HL-60/S4 (cell line): ENCODE data around the gene DHFR.

Source experiments
- in situ Hi-C: fragments of 300-500 bp; cut with MboI; formaldehyde crosslinking; loops from 2 replicates; pipeline ENCODE4 v1.14.3; 2022; ENCODE audit warnings: low sequenced_read_pairs

DHFR gene

DNA sequence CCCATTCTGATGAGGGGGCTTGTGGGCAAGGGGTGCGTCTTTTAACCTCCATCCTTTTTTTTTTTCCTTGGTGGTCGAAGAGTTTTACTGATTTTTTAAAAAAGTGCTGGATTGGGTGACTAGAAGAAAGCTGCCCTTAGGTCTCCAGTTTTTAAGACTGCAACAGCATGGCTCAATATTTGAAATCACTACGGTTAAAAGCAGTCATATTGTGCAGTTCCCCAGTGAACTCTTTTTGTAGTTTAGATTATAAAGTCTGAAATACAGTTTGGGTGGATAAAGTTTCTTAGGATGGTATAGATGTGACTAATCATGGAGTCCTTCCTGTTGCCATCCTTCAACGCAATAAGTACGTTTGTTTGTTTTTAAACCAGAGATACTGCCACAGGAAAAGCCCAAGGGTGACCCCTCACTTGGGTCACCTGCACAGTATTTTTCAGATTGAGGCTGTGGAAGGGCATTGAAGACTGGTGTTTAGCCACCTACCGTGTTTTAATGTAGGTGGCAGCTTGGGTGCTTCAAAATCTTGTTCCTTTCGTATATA, 520 bp upstream of the DHFR start:
- in situ Hi-C loops, result no loop called here

GRCh38 chr5:80654054-80654390, 761 bp downstream of the DHFR start:
- in situ Hi-C loops, result no loop called here

- in situ Hi-C loops, result no loop called here
Measured at GRCh38 chr5:80653502-80653901, 1.3 kb downstream of the DHFR start.

- in situ Hi-C loops, result no loop called here
Measured at GRCh38 chr5:80646926-80647325, 7.9 kb downstream of the DHFR start.

- in situ Hi-C loops, result no loop called here
Measured at GRCh38 chr5:80644900-80645299, 9.9 kb downstream of the DHFR start.

- in situ Hi-C loops, result no loop called here
Measured at GRCh38 chr5:80641353-80641752, 13.4 kb downstream of the DHFR start.

DNA sequence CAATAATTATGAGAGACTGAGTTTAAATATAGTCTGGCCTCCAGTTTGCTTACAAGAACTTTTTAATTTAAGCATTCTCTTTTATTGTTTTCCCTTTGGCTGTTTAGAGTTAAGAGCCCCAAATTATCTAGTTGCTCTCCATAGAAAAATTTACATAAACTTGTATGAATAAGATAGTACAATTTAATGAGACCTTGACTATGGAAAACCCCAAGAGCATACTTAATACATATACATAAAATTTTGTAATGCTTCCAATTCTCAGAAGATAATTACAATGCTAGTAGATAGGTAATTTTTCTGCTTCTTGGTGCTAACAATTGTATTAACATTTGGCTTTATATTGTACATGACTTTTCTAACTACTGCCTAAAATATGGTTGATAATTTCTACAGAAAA, 20.6 kb downstream of the DHFR start:
- in situ Hi-C loops, result no loop called here

- in situ Hi-C loops, result no loop called here
Measured at GRCh38 chr5:80632700-80633099, 22.1 kb downstream of the DHFR start.

DNA sequence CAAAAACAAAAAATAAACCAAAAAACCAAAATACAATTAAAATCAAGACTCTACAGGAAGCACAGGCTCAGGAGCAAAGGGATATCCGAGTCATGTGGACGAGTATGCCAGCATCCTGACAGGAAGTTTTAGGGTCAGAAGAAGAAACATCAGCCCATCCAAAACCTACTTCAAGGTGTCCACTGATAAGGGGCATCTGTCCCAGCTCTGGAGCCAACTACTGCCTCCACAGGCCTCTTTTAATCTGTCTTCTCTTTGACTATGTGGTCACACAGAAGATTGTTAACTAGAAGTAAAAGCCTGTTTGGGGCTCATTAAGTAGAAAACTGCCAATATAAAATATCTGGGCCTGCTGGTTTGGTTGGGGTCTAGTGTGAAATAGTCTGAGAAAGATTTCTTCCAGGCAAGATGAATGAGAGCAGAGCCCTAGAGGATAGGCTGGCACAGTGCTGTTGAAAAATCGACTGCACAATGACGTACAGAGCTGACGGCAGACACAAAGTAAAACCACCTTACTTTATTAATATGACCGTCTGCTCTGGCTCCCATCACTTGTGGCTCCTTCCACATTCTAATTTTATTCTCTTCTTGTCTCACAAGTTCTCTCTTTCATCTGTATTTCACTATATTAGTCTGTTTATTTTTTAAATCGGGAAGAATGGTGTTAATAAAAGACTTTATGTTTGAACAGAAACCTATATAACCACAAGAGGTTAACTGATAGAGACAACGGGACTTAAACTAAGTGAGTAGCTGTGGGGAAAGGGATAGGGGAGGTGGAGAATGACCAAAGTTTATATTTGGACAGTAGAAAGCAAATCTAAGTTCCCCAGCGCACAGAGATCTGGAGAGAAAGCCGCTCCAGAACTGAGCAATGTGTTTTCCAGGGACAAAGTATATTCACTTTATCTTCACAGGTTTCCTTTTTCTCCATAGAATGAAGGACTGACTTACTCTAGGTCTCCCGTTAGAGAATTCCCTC, 23.2 kb downstream of the DHFR start:
- in situ Hi-C loops, result no loop called here

DNA sequence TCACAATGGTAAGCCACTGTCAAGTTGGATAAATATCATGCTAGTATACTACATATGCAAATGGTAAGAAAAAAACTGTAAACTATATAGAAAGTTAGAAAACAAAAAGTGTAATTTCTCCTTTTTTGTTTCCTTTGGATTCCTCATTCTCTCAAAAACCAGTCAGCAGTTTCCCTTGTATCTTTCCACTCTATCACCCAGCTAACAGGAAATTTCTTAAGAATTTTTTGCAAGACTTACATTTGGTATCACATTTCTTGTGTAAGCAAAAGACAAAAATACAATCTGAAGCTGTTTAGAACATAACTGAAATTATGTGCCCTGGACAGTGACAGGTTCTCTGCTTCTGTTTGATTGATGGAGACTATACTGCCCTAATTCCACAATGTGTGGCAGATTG, 25.5 kb downstream of the DHFR start:
- in situ Hi-C loops, result no loop called here

DNA sequence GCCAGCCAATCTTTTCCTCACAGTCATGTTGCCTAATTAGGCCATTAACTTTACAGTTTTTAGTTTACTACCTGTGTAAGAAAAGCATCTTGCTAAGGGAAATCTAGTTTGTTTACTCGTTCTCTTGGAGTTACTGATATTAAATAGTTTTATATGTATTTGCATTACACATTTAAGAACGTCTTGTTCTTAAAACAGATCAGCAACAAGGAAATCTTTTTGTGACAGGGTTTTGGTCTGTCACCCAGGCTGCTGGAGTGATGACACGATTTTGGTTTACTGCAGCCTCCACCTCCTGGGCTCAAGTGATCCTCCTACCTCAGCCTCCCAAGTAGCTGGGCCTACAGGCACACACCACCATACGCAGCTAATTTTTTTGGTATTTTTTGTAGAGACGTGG, 29.6 kb downstream of the DHFR start:
- in situ Hi-C loops, result no loop called here

GRCh38 chr5:80623999-80624398, 30.8 kb downstream of the DHFR start:
- in situ Hi-C loops, result no loop called here

- in situ Hi-C loops, result no loop called here
Measured at GRCh38 chr5:80622756-80623155, 32.0 kb downstream of the DHFR start.

- in situ Hi-C loops, result no loop called here
Measured at GRCh38 chr5:80620211-80620610, 34.6 kb downstream of the DHFR start.

DNA sequence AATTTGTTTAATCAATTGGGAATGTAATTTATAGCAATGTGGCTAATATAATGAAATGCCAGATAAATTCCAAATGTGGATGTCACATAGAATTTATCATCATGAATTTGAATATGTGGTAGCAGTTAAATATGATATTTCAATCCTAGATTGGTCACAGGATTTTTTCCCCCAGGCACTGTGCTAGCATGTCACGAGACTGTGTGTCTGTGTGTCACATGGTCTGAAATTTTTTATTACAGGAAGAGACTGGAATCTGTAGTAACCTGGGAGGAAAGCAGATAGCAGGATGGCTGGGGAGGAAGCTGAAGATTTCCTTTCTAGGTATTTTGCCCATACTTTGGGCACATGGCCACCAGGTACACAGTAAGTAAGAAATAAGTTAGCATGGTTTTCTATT, 35.7 kb downstream of the DHFR start:
- in situ Hi-C loops, result no loop called here

DNA sequence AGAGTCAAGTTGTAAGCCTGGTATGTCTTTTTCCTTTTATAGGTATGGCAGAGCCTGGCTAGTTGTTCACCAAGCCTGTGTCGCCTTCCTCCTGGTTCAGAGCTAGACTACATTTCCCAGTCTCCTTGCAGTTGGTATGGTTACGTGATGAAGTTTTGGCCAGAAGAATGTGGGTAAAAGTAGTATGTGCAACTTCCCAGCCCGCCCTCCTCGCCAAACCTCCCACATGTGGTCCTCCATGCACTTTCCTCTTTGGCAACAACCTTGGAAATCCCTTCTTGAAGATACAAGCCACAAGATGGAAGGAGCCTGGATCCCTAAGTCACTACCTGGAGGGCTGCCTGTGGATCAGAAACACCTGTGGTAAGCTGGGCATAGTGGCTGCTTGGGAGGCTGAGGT, 36.3 kb downstream of the DHFR start:
- in situ Hi-C loops, result no loop called here

GRCh38 chr5:80615266-80615914, 39.4 kb downstream of the DHFR start:
- in situ Hi-C loops, result no loop called here

GRCh38 chr5:80609692-80610091, 45.1 kb downstream of the DHFR start:
- in situ Hi-C loops, result no loop called here

DNA sequence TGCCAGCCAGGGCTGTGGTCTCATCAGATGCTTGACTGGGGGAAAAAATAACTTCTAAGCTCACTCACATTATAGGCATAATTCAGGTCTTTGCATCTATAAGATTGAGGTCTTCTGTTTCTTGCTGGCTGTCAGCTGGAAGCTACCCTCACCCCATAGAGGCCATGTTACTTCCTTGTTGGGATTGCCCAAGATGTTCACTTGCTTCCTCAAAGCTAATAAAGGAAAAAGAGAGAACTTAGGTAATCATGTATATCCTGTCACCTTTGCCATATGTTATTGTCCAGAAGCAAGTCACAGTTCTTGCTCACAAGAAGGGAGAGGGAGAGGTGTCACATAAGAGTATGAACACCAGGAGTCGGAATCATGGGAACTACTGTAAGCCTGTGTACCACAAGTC, 46.1 kb downstream of the DHFR start:
- in situ Hi-C loops, result no loop called here

GRCh38 chr5:80607832-80608231, 47.0 kb downstream of the DHFR start:
- in situ Hi-C loops, result no loop called here

- in situ Hi-C loops, result no loop called here
Measured at GRCh38 chr5:80607343-80607742, 47.4 kb downstream of the DHFR start.
